ENCODE measurements around the gene CALN1.

- TF ChIP-seq, protein P1, sequence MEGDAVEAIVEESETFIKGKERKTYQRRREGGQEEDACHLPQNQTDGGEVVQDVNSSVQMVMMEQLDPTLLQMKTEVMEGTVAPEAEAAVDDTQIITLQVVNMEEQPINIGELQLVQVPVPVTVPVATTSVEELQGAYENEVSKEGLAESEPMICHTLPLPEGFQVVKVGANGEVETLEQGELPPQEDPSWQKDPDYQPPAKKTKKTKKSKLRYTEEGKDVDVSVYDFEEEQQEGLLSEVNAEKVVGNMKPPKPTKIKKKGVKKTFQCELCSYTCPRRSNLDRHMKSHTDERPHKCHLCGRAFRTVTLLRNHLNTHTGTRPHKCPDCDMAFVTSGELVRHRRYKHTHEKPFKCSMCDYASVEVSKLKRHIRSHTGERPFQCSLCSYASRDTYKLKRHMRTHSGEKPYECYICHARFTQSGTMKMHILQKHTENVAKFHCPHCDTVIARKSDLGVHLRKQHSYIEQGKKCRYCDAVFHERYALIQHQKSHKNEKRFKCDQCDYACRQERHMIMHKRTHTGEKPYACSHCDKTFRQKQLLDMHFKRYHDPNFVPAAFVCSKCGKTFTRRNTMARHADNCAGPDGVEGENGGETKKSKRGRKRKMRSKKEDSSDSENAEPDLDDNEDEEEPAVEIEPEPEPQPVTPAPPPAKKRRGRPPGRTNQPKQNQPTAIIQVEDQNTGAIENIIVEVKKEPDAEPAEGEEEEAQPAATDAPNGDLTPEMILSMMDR (IDR thresholded peaks at IDR 0.05) = no peak
- TF ChIP-seq POLR2A (IDR thresholded peaks at IDR 0.05) = no peak
Observed at GRCh38 chr7:71970725-71971124, 441.4 kb downstream of the CALN1 start.
